HG03432 (cell line): ENCODE data around the gene ANKEF1.
"Not testable (repeated sequence)": the region's sequence is repeated elsewhere in the genome, so short reads cannot be mapped to it uniquely, and the experiment has no call there.

Experiments
- ATAC-seq: cut with Tn5 transposase; IDR thresholded peaks from one replicate; pipeline ENCODE4 v1.9.1; 2021; ENCODE audit warnings: mild to moderate bottlenecking, moderate library complexity; ENCODE audit not compliant: unreplicated experiment

Gene ANKEF1

DNA sequence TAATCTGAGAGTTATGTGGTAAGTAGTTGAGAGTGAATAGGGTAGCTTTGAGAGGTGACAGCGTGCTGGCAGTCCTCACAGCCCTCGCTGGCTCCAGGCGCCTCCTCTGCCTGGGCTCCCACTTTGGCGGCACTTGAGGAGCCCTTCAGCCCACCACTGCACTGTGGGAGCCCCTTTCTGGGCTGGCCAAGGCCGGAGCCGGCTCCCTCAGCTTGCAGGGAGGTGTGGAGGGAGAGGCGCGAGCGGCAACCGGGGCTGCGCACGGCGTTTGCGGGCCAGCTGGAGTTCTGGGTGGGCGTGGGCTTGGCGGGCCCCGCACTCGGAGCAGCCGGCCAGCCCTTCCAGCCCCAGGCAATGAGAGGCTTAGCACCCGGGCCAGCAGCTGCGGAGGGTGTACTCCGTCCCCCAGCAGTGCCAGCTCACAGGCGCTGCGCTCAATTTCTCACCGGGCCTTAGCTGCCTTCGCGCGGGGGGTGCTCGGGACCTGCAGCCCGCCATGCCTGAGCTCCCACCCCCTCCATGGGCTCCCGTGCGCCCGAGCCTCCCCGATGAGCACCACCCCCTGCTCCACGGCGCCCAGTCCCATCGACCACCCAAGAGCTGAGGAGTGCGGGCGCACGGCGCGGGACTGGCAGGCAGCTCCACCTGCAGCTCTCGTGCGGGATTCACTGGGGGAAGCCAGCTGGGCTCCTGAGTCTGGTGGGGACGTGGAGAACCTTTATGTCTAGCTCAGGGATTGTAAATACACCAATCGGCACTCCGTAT lies 3.2 kb upstream of the ANKEF1 start:
- not testable (repeated sequence) for ATAC-seq

DNA sequence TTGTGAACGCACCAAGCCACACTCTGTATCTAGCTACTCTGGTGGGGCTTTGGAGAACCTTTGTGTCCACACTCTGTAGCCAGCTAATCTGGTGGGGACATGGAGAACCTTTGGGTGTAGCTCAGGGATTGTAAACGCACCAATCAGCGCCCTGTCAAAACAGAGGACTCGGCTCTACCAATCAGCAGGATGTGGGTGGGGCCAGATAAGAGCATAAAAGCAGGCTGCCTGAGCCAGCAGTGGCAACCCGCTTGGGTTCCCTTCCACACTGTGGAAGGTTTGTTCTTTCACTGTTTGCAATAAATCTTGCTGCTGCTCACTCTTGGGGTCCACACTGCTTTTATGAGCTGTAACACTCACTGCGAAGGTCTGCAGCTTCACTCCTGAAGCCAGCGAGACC lies 2.5 kb upstream of the ANKEF1 start:
- ATAC-seq, result not testable (repeated sequence)

DNA sequence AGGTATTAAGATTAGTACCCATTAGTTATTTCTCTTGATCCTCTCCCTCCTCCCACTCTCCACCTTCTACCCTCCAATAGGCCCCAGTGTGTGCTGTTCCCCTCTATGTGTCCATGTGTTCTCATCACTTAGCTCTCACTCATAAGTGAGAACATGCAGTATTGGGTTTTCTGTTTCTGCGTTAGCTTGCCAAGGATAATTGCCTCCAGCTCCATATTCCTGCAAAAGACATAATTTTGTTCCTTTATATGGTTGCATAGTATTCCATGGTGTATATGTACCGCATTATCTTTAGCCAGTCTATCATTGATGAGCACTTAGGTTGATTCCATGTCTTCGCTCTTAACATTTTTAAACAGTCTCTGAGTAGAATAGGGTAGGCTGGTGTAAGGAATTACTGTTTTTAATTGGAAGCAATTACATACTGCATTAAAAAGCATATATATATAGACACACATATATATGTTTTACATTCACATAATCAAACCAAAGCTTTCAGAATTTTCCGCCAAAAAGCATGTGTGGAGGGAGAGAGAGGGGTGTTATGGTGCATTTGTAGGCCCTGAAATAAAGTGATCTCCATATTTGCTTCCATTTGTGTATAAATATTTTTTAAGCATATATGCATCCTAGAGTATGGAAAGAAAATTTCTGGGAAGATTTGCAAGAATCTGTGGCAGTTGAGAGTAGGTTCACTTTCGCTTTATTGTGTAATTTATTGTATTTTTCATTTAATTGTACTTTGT lies 709 bp upstream of the ANKEF1 start:
- no peak for ATAC-seq

- not testable (repeated sequence) for ATAC-seq
These were observed 1.5 kb downstream of the ANKEF1 start for GRCh38 chr20:10036321-10036720.

GRCh38 chr20:10040070-10040975 lies 5.5 kb downstream of the ANKEF1 start:
- ATAC-seq, result no peak

GRCh38 chr20:10042086-10042485 lies 7.3 kb downstream of the ANKEF1 start:
- ATAC-seq, result no peak

- ATAC-seq, result no peak
These were observed 12.6 kb downstream of the ANKEF1 start for GRCh38 chr20:10047427-10047826.

GRCh38 chr20:10051185-10051584 lies 16.4 kb downstream of the ANKEF1 start:
- no peak for ATAC-seq

GRCh38 chr20:10059006-10059405 lies 24.2 kb downstream of the ANKEF1 start:
- no peak for ATAC-seq

- peak; percentile 92 for ATAC-seq
These were observed 25.4 kb downstream of the ANKEF1 start for GRCh38 chr20:10060226-10060625.

- ATAC-seq, result no peak
These were observed 26.9 kb downstream of the ANKEF1 start for GRCh38 chr20:10061641-10062040.

- ATAC-seq, result no peak
These were observed 28.7 kb downstream of the ANKEF1 start for GRCh38 chr20:10063482-10063881.

GRCh38 chr20:10064611-10065010 lies 29.8 kb downstream of the ANKEF1 start:
- no peak for ATAC-seq

DNA sequence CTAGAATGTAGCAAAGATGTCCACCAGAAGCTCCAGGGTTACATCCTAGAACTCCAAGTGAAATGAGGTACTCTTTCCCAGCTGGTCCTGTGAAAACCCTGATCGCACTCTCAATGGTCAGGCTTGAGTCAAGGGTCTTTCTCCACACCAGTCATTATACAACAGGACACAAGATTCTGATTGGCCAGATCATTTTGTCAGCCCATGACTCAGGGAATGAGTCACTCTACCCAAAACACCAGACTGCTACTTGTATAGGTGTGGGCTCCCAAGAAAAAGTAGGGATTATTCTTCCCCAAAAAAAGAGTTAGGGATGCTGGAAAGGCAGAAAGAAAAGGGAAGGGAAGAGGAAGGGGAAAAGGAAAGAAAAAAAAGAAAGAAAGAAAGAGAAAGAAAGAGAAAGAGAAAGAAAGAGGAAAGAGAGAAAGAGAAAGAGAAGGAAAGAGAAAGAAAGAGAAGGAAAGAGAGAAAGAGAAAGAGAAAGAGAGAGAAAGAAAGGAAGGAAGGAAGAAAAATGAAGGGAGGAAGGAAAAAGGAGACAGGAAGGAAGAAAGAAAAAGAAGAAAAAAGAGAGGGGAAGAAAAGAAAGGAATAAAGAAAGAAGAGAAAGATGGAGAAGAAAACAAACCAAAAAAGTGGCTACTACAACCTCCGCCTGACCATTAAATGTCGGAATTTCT lies 30.5 kb downstream of the ANKEF1 start:
- no peak for ATAC-seq

DNA sequence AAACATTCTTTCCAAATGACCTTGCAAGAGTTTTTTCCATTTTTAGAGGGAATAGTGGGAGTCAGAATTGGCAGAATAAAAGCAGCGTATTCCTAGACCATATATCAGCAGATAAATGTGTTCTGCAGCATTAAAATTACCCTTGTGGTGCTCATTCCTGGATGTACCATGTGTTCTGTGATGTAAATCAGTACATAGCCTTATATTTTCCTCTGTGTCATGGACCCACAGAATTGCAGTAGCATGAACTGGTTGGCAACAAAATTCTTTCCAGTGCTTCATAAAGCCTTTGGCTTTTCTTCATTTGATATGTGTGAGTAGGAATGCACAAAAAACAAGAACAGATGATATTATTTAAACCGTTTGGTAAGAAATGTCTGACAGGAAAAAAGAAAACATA lies 32.5 kb downstream of the ANKEF1 start:
- no peak for ATAC-seq

DNA sequence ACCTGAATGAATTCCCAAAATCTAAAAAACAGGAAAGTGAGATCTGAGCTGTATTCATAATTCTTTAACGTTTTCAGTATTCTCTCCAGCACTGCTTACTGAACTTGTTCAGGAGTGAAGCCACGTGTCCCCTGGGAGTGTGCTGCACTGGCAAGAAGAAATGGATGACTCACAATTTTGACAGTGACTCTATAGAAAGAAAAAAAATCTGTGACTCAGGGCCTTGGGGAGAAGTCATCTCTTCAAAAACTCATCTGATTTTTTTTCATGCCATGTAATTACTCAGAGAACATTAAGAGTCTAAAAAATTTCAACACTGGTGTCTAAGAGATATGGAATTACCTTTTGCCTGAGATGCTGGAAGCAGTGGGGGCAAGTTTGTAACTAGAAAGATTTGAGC lies 39.7 kb downstream of the ANKEF1 start:
- ATAC-seq, result peak; percentile 82

DNA sequence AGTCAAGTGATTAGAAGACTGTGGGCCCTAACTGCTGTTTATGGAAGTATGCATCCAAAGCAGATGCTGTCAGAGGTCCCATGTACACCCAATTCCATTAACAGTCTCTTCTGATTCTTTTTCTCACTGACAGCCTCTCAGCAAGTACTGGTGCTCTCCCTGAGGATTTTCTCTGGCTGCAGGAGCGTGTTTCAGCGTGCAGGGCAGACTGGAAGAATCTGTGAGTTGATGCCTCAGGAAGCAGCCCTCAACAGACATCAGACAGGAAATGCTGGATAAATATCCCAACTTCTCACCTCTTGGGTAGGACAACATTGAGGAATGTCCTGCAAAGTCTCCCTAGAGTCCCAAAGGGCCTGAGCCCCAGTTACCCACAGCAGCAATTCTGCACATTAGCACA lies 40.8 kb downstream of the ANKEF1 start:
- no peak for ATAC-seq

DNA sequence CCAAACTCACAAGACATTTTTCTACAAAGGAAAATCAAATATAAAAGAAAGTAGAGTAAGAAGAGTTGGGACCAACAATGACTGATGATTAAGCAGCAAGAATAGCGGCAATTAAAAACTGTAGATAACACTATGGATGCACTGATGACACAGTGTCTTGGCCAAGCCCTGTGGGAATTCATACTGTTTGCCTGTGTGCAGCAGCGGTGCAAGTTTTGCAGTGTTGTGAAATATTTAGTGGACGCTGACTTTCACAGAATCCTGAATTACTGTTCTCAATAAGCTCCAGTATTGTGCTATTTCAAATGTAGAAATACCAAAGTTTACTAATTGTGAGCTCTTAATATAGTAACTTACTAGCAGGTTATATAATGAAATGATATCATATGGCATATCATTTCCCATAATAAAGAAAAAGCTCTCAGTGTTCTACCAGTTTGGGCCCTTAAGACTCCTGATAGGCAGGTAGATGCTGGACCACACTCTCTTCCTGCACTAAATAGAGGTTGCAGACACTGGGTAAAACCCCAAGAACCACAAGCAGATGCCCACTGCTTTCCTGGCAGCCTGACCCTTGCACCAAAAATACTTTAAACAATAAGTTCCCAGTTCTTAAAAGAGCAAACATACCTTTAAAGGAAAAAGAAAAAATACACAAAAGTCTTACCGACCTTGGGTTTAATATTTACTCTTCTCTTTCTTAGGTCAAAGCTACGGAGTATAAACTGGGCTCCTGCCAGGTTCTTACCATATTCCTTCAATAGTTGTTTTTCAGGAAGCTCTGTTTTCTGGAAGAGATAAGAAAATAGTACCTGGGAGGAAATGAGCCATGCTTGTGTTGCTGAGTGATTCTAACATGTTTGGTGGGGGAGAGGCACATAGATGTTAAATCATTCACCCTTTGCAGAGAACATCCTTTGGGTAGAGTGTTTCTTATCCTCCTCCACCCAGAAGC lies 41.6 kb downstream of the ANKEF1 start:
- no peak for ATAC-seq

DNA sequence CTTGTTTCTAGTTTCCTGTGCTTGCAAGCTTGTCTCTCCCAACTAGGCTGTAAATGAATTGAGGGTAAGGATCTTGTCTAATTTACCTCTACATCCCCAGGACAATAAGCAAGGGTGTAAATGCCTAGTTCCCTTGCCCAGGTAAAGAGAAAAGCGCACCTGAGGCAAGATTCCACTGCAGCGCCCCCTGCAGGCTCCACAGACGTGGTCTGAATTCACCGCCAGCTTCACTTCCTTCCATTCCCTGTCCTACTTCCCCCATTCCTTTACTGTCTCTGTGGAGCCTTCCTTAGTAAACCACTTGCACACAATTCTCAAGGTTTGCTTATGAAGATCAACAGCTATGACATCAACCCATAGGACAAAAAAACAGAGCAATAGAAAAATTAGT lies 42.3 kb downstream of the ANKEF1 start:
- ATAC-seq, result no peak

DNA sequence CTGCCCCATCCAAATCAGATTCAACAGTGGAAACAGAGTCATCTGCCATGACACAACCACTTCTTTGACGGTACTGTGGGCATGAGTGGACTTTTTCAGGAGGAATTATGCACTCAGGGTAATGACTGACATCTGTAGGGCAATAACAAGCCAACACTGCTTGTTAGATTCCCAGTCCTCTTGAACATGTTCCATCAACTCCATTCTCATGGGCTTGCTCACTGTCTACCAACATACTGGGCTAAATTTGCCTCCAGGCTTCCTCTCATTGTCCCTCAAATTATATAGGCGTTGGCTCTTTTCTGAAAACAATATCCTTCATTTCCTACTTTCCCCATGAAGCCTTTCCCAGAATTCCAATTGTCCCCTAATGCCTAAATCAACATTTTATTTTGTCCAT lies 43.1 kb downstream of the ANKEF1 start:
- no peak for ATAC-seq
